Keratinocyte (primary cell): Measurements from ENCODE around the gene YTHDF1. TPM values are rescaled to one million over a fixed set of nuclear protein-coding genes. Genes with fewer than 3 reads are reported as not detected.

Source experiments
- DNase-seq: peaks from one replicate; pipeline ENCODE4 v3.0.0-alpha.2; 2011; ENCODE audit warnings: low read depth, missing footprints, low spot score
- FAIRE-seq: peaks from 2 replicates; lab custom pipeline; 2011; peaks lifted over from hg19 to GRCh38; lab: Jason Lieb, UNC
- H2AFZ ChIP-seq: 2 replicates; pipeline ENCODE4 v1.6.0; 2012; ENCODE audit warnings: low read length, control low read depth, inconsistent platforms; ENCODE audit not compliant: control insufficient read depth
- H3K27ac ChIP-seq: 2 replicates; pipeline ENCODE4 v1.5.1; 2011; ENCODE audit warnings: low read length; ENCODE audit not compliant: control insufficient read depth, insufficient read depth
- H3K27me3 ChIP-seq: 3 replicates; pipeline ENCODE4 v1.6.0; 2011; ENCODE audit warnings: low read length; ENCODE audit not compliant: control insufficient read depth, insufficient read depth; ENCODE audit errors: extremely low read depth
- H3K36me3 ChIP-seq, 2 experiments: 2 replicates in 1 of 2; 3 replicates in 1 of 2; pipeline ENCODE4 v1.5.1; 2011; ENCODE audit warnings: low read length in 2 of 2, mild to moderate bottlenecking in 1 of 2; ENCODE audit not compliant: control insufficient read depth in 2 of 2, insufficient read depth in 2 of 2; ENCODE audit errors: extremely low read depth in 1 of 2
- H3K4me1 ChIP-seq: 3 replicates; pipeline ENCODE4 v1.5.1; 2011; ENCODE audit warnings: low read length; ENCODE audit not compliant: control insufficient read depth, insufficient read depth; ENCODE audit errors: extremely low read depth
- H3K4me2 ChIP-seq: 3 replicates; pipeline ENCODE4 v1.6.0; 2011; ENCODE audit warnings: low read depth, low read length; ENCODE audit not compliant: control insufficient read depth, insufficient read depth; ENCODE audit errors: extremely low read depth
- H3K4me3 ChIP-seq, 3 experiments: fragments of 200-600 bp in 1 of 3; sonication (generic) in 1 of 3; 2 replicates in 2 of 3; 3 replicates in 1 of 3; pipeline ENCODE4 v1.5.1; 2011 to 2016; ENCODE audit warnings: low read length in 3 of 3, mild to moderate bottlenecking in 3 of 3, control low read depth in 2 of 3, inconsistent platforms in 1 of 3, low read depth in 1 of 3, mixed read lengths in 1 of 3, mixed run types in 1 of 3, moderate library complexity in 1 of 3; ENCODE audit not compliant: control insufficient read depth in 2 of 3, insufficient read depth in 2 of 3; ENCODE audit errors: extremely low read depth in 1 of 3
- H3K79me2 ChIP-seq: 2 replicates; pipeline ENCODE4 v1.6.0; 2012; ENCODE audit warnings: low read length; ENCODE audit not compliant: control insufficient read depth, insufficient read depth
- H3K9ac ChIP-seq: 3 replicates; pipeline ENCODE4 v1.6.0; 2011; ENCODE audit warnings: low read length; ENCODE audit not compliant: control insufficient read depth, insufficient read depth; ENCODE audit errors: extremely low read depth
- H3K9me1 ChIP-seq: 3 replicates; pipeline ENCODE4 v1.6.0; 2011; ENCODE audit warnings: low read length; ENCODE audit not compliant: control insufficient read depth, insufficient read depth; ENCODE audit errors: extremely low read depth
- H3K9me3 ChIP-seq: 2 replicates; pipeline ENCODE4 v1.5.1; 2012; ENCODE audit warnings: low read depth, low read length; ENCODE audit not compliant: control insufficient read depth
- H4K20me1 ChIP-seq: 3 replicates; pipeline ENCODE4 v1.6.0; 2011; ENCODE audit warnings: low read length; ENCODE audit not compliant: control insufficient read depth, insufficient read depth; ENCODE audit errors: extremely low read depth
- EZH2 ChIP-seq: IDR thresholded peaks from one replicate; pipeline ENCODE4 v1.6.1; 2012; ENCODE audit warnings: inconsistent platforms, mild to moderate bottlenecking, low read length, moderate library complexity
- dilution Hi-C: fragments of 300-500 bp; cut with MboI; formaldehyde crosslinking; loops from one replicate; pipeline ENCODE4 v1.7.0; 2020; ENCODE audit warnings: low sequenced_read_pairs; ENCODE audit not compliant: extremely low pct_ligation_motif_present
- polyA plus RNA-seq, 5 experiments: library from polyadenylated mRNA; depleted of rRNA in 3 of 5; stranded (reverse) in 3 of 5; stranded (forward) in 1 of 5; unstranded in 1 of 5; fragments of >200 nt; gene quantifications; 1 replicate in 1 of 5; 2 replicates in 3 of 5; 3 replicates in 1 of 5; pipeline versions ENCODE4 v1.2.1 to v1.2.3, GENCODE V29; 2011 to 2012; ENCODE audit warnings: missing spikeins in 2 of 5, low read depth in 1 of 5, low replicate concordance in 1 of 5
- TF ChIP-seq, protein P1 (sequence below), 3 experiments: IDR thresholded peaks in 1 of 3; conservative IDR thresholded peaks in 1 of 3; optimal IDR thresholded peaks in 1 of 3; 2 replicates in 2 of 3; 3 replicates in 1 of 3; pipeline versions ENCODE3 to v1.5.1; 2011; ENCODE audit warnings: low read length in 3 of 3, mild to moderate bottlenecking in 3 of 3, moderate library complexity in 2 of 3, control low read depth in 1 of 3, inconsistent platforms in 1 of 3; ENCODE audit not compliant: insufficient read depth in 2 of 3; ENCODE audit errors: extremely low read depth in 1 of 3

The YTHDF1 gene
- polyA plus RNA-seq, 1 donor (not counting 4 experiments of a cell fraction or from before 2014, with no cell fraction given): 26.4 TPM

GRCh38 chr20:63163596-63164483 lies 52.1 kb downstream of the YTHDF1 start:
- no peaks in the 10 kb centered on the region for H4K20me1 ChIP-seq
- H3K27ac ChIP-seq: no peak overlapping the region
- H3K4me3 ChIP-seq: no peak overlapping the region
- TF ChIP-seq, protein P1, sequence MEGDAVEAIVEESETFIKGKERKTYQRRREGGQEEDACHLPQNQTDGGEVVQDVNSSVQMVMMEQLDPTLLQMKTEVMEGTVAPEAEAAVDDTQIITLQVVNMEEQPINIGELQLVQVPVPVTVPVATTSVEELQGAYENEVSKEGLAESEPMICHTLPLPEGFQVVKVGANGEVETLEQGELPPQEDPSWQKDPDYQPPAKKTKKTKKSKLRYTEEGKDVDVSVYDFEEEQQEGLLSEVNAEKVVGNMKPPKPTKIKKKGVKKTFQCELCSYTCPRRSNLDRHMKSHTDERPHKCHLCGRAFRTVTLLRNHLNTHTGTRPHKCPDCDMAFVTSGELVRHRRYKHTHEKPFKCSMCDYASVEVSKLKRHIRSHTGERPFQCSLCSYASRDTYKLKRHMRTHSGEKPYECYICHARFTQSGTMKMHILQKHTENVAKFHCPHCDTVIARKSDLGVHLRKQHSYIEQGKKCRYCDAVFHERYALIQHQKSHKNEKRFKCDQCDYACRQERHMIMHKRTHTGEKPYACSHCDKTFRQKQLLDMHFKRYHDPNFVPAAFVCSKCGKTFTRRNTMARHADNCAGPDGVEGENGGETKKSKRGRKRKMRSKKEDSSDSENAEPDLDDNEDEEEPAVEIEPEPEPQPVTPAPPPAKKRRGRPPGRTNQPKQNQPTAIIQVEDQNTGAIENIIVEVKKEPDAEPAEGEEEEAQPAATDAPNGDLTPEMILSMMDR (optimal IDR thresholded peaks at IDR 0.05 in 1 of 3, IDR thresholded peaks at IDR 0.05 in 1 of 3, conservative IDR thresholded peaks at IDR 0.05 in 1 of 3; ENCODE audit: extremely low read depth in 1 of 3, insufficient read depth in 2 of 3, low read length in 3 of 3): no peak
- TF ChIP-seq EZH2: no peak
- no peak overlapping the region for H3K9ac ChIP-seq
- no peaks in the 10 kb centered on the region for H3K79me2 ChIP-seq
- DNase-seq (no peak), FAIRE-seq (no peak)
- no peaks in the 10 kb centered on the region for H3K36me3 ChIP-seq
- peaks cover 17% of the 10 kb centered on the region for H3K27me3 ChIP-seq
- H3K9me1 ChIP-seq: no peaks in the 10 kb centered on the region
- no peak overlapping the region for H3K4me2 ChIP-seq
- H3K9me3 ChIP-seq: no peaks in the 10 kb centered on the region
- dilution Hi-C loops: no loop called here
- H3K4me1 ChIP-seq: no peaks in the 10 kb centered on the region
- no peak overlapping the region for H2AFZ ChIP-seq

- no peak for TF ChIP-seq EZH2
- TF ChIP-seq, protein P1 (optimal IDR thresholded peaks at IDR 0.05 in 1 of 3, IDR thresholded peaks at IDR 0.05 in 1 of 3, conservative IDR thresholded peaks at IDR 0.05 in 1 of 3; ENCODE audit: extremely low read depth in 1 of 3, insufficient read depth in 2 of 3, low read length in 3 of 3): no peak
- no peaks in the 10 kb centered on the region for H3K4me1 ChIP-seq
- DNase-seq (no peak), FAIRE-seq (no peak)
- H3K9me1 ChIP-seq: no peaks in the 10 kb centered on the region
- H3K4me3 ChIP-seq: no peak overlapping the region
- H3K4me2 ChIP-seq: no peak overlapping the region
- peaks cover 17% of the 10 kb centered on the region for H3K27me3 ChIP-seq
- dilution Hi-C loops: no loop called here
- H3K79me2 ChIP-seq: no peaks in the 10 kb centered on the region
- no peak overlapping the region for H3K27ac ChIP-seq
- no peak overlapping the region for H3K9ac ChIP-seq
- H2AFZ ChIP-seq: no peak overlapping the region
- H3K36me3 ChIP-seq: no peaks in the 10 kb centered on the region
- H4K20me1 ChIP-seq: no peaks in the 10 kb centered on the region
- no peaks in the 10 kb centered on the region for H3K9me3 ChIP-seq
These were observed 52.8 kb downstream of the YTHDF1 start for GRCh38 chr20:63163171-63163570.
